IMR-90 (cell line): ENCODE data around the gene TRIM37. TPM values are rescaled to one million over a fixed set of nuclear protein-coding genes. Genes with fewer than 3 reads are reported as not detected.

Source experiments
- ATAC-seq: fragments of 200-7000 bp; cut with Tn5 transposase; 2 replicates; pipeline ENCODE4 v1.9.1; 2020; ENCODE audit warnings: low read depth, mild to moderate bottlenecking, moderate library complexity
- BruUV-seq: library from RNA; stranded (reverse); fragments of 400-500 nt; replicated peaks from 2 replicates; lab custom pipeline; 2021; lab: Mats Ljungman, UMichigan
- CTCF ChIA-PET: fragments of 300-600 bp; formaldehyde crosslinking; extraction: SDS; loops from one replicate; lab custom pipeline; 2021; ENCODE audit warnings: antibody characterized with exemption; lab: Yijun Ruan, JAX
- POLR2A ChIA-PET: fragments of 300-600 bp; sonication (Branson Sonifier 250); formaldehyde crosslinking; loops from one replicate; lab custom pipeline; 2022; ENCODE audit warnings: antibody characterized with exemption; ENCODE audit not compliant: unreplicated experiment; lab: Charles Lee
- DNase-seq: peaks from one replicate; pipeline ENCODE4 v3.0.0; 2013
- H2AFZ ChIP-seq: replicated peaks from 2 replicates; pipeline ENCODE3; 2013; ENCODE audit warnings: low read length, mild to moderate bottlenecking; ENCODE audit not compliant: poor library complexity
- H2AK5ac ChIP-seq: 2 replicates; pipeline ENCODE4 v1.6.1; 2013; ENCODE audit warnings: low read depth, low read length, inconsistent platforms
- H2AK9ac ChIP-seq: replicated peaks from 2 replicates; pipeline ENCODE3; 2013; ENCODE audit warnings: mild to moderate bottlenecking, low read depth, low read length, moderate library complexity; ENCODE audit not compliant: poor library complexity
- H2BK120ac ChIP-seq: 2 replicates; pipeline ENCODE4 v1.6.1; 2013; ENCODE audit warnings: low read depth, low read length, inconsistent platforms
- H2BK15ac ChIP-seq: 3 replicates; pipeline ENCODE4 v1.6.1; 2013; ENCODE audit warnings: low read depth, low read length, inconsistent platforms
- H2BK20ac ChIP-seq: 2 replicates; pipeline ENCODE4 v1.6.1; 2013; ENCODE audit warnings: low read depth, mild to moderate bottlenecking, inconsistent platforms, low read length, moderate library complexity
- H2BK5ac ChIP-seq: 2 replicates; pipeline ENCODE4 v1.6.1; 2013; ENCODE audit warnings: mild to moderate bottlenecking, low read depth, low read length, inconsistent platforms; ENCODE audit not compliant: poor library complexity, severe bottlenecking
- H3K14ac ChIP-seq: replicated peaks from 2 replicates; pipeline ENCODE4 v1.6.1; 2013; ENCODE audit warnings: low read depth, low read length, inconsistent platforms
- H3K18ac ChIP-seq: 2 replicates; pipeline ENCODE4 v1.6.1; 2013; ENCODE audit warnings: low read depth, low read length, control low read depth
- H3K23ac ChIP-seq: 2 replicates; pipeline ENCODE4 v1.6.1; 2013; ENCODE audit warnings: low read depth, low read length, inconsistent platforms
- H3K27ac ChIP-seq: 2 replicates; pipeline ENCODE4 v1.5.1; 2013; ENCODE audit warnings: mild to moderate bottlenecking, control low read depth, low read length; ENCODE audit not compliant: insufficient read depth
- H3K27me3 ChIP-seq: 2 replicates; pipeline ENCODE4 v1.6.1; 2013; ENCODE audit warnings: low read length; ENCODE audit not compliant: control insufficient read depth, insufficient read depth
- H3K36me3 ChIP-seq: 2 replicates; pipeline ENCODE4 v1.6.1; 2013; ENCODE audit warnings: low read length, mixed read lengths; ENCODE audit not compliant: control insufficient read depth, insufficient read depth
- H3K4ac ChIP-seq: 2 replicates; pipeline ENCODE4 v1.6.1; 2013; ENCODE audit warnings: low read depth, low read length, inconsistent platforms
- H3K4me1 ChIP-seq: 2 replicates; pipeline ENCODE4 v1.6.1; 2013; ENCODE audit warnings: low read length, mixed read lengths; ENCODE audit not compliant: control insufficient read depth, insufficient read depth
- H3K4me2 ChIP-seq: 2 replicates; pipeline ENCODE4 v1.6.1; 2013; ENCODE audit warnings: low read depth, mild to moderate bottlenecking, control low read depth, low read length, moderate library complexity
- H3K4me3 ChIP-seq: 2 replicates; pipeline ENCODE4 v1.5.1; 2013; ENCODE audit warnings: low read depth, mild to moderate bottlenecking, control low read depth, low read length, moderate library complexity; ENCODE audit not compliant: insufficient read depth
- H3K56ac ChIP-seq: 2 replicates; pipeline ENCODE4 v1.6.1; 2013; ENCODE audit warnings: low read length, inconsistent platforms; ENCODE audit not compliant: insufficient read depth; ENCODE audit errors: extremely low read depth
- H3K79me1 ChIP-seq, 2 experiments: 2 replicates each; pipeline ENCODE4 v1.6.1; 2013; ENCODE audit warnings: low read length in 2 of 2, inconsistent platforms in 1 of 2, low read depth in 1 of 2
- H3K9ac ChIP-seq: 2 replicates; pipeline ENCODE4 v1.6.1; 2013; ENCODE audit warnings: low read depth, low read length, control low read depth
- H3K9me1 ChIP-seq: 2 replicates; pipeline ENCODE4 v1.6.1; 2013; ENCODE audit warnings: low read length, inconsistent platforms; ENCODE audit not compliant: insufficient read depth
- H3K9me3 ChIP-seq: 2 replicates; pipeline ENCODE4 v1.6.1; 2013; ENCODE audit warnings: low read length; ENCODE audit not compliant: control insufficient read depth, insufficient read depth
- H4K20me1 ChIP-seq: 2 replicates; pipeline ENCODE4 v1.6.1; 2013; ENCODE audit warnings: low read length, inconsistent platforms; ENCODE audit not compliant: insufficient read depth
- H4K5ac ChIP-seq: 2 replicates; pipeline ENCODE4 v1.6.1; 2013; ENCODE audit warnings: mild to moderate bottlenecking, low read depth, low read length, control low read depth
- H4K8ac ChIP-seq, 2 experiments: 2 replicates each; pipeline ENCODE4 v1.6.1; 2013; ENCODE audit warnings: low read depth in 2 of 2, low read length in 2 of 2, control low read depth in 1 of 2, inconsistent platforms in 1 of 2
- H4K91ac ChIP-seq: 2 replicates; pipeline ENCODE4 v1.6.1; 2013; ENCODE audit warnings: low read depth, low read length, inconsistent platforms; ENCODE audit not compliant: insufficient read depth
- POLR2A ChIP-seq: IDR thresholded peaks from 2 replicates; pipeline ENCODE4 v1.6.1; 2012; ENCODE audit warnings: mild to moderate bottlenecking, low read depth, low read length
- WGBS, 2 experiments: methylation state at CpG; one replicate each; pipeline versions ENCODE4 v1.1.5 to v1.1.7; 2013; ENCODE audit warnings: missing lambda C conversion rate in 2 of 2; ENCODE audit not compliant: insufficient read length in 1 of 2; ENCODE audit errors: extremely low coverage in 2 of 2; 5-methylcytosine and 5-hydroxymethylcytosine counted together
- dilution Hi-C: fragments of 300-500 bp; cut with HindIII; formaldehyde crosslinking; loops from one replicate; pipeline ENCODE4 v1.14.3; 2018; ENCODE audit warnings: low sequenced_read_pairs; ENCODE audit not compliant: unreplicated experiment
- in situ Hi-C: fragments of 300-500 bp; cut with MboI; formaldehyde crosslinking; loops from 3 replicates; pipeline ENCODE4 v1.14.3; 2019; ENCODE audit warnings: low sequenced_read_pairs, inconsistent platforms, mixed read lengths
- intact Hi-C: fragments of 100-400 bp; cut with micrococcal nuclease; formaldehyde crosslinking; loops from 2 replicates; pipeline ENCODE4 v1.10.0; 2022
- polyA plus RNA-seq, 3 experiments: library from polyadenylated mRNA; depleted of rRNA; stranded (reverse); fragments of >200 nt; gene quantifications; 2 replicates each; pipeline ENCODE4 v1.2.3, GENCODE V29; 2012; ENCODE audit warnings: low replicate concordance in 1 of 3
- total RNA-seq: library from RNA; depleted of rRNA; stranded (reverse); fragments of >200 nt; gene quantifications from 2 replicates; pipeline ENCODE4 v1.2.3, GENCODE V29; 2012

TRIM37 gene
- total and polyA plus RNA-seq, 2 of the 4 experiments (the other 2 are of a cell fraction) = 12.1 to 24.9 TPM

DNA sequence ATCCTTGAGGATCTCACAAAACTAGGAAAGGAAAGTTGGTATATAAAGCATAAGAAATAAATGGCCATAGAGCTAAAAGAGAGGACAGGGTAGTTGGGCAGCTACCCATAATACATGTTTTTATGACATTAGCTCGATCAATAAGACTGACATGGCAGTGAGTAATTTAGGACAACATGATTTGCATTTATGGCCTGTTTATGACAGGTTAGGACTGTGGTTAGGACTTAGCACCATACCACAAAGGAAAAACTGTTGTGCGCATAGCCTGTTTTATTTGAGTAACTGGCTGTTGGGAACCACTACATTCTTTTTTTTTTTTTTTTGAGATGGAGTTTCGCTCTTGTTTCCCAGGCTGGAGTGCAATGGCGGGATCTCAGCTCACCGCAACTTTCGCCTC is 18.0 kb upstream of the TRIM37 start:
- Histone ChIP-seq H2BK5ac (no peak overlapping the region), H2AK5ac (no peak overlapping the region), H3K9ac (no peak overlapping the region), H3K4me2 (no peak overlapping the region), H4K91ac (no peak overlapping the region), H3K56ac (no peak overlapping the region), H3K4me3 (no peak overlapping the region), H3K27me3 (no peaks in the 10 kb centered on the region), H2BK15ac (no peak overlapping the region), H4K5ac (no peak overlapping the region), H2AFZ (no peak overlapping the region), H2BK120ac (no peak overlapping the region), H3K4ac (no peak overlapping the region), H4K20me1 (peaks cover 3% of the 10 kb centered on the region; the same call in 1 of the 2 replicates), H3K79me1 (peaks cover 23 to 38% of the 10 kb centered on the region in 2 experiments), H4K8ac (no peak overlapping the region), H3K9me3 (no peaks in the 10 kb centered on the region), H3K4me1 (no peaks in the 10 kb centered on the region), H2AK9ac (no peak overlapping the region), H3K27ac (no peak overlapping the region), H3K9me1 (peaks cover 2% of the 10 kb centered on the region; the same call in 1 of the 2 replicates), H3K14ac (no peak overlapping the region), H3K18ac (no peak overlapping the region), H3K23ac (no peak overlapping the region), H2BK20ac (no peak overlapping the region), H3K36me3 (peaks cover 6% of the 10 kb centered on the region)
- ChIA-PET POLR2A (no interaction called here), CTCF (interaction anchor here (0.6 kb wide), 2 partner anchors 9 to 31 kb away, joined by 4 to 9 read pairs; no protein-coding TSS in a partner anchor)
- intact Hi-C loops (no loop called here), dilution Hi-C loops (no loop called here), in situ Hi-C loops (no loop called here)
- ATAC-seq = no peak
- no peak for TF ChIP-seq POLR2A
- WGBS, 2 experiments = no CpG with 5 or more reads among the region's 6 CpGs
- no peak for DNase-seq
- BruUV-seq = no TSS peak
